NCI-H1930 (cell line): ENCODE results near the gene TPRG1L.

Experiments used
- DNase-seq, 2 experiments: peaks; one replicate each; lab custom pipeline; 2025; lab: John Stamatoyannopoulos, UW

TPRG1L gene

GRCh38 chr1:3594706-3595377 is 30.0 kb upstream of the TPRG1L start:
- DNase-seq, result no peak

GRCh38 chr1:3595949-3596348 is 28.9 kb upstream of the TPRG1L start:
- DNase-seq, result no peak

- DNase-seq, result no peak
Measured at GRCh38 chr1:3596663-3597598, 27.9 kb upstream of the TPRG1L start.

- DNase-seq, result no peak
Measured at GRCh38 chr1:3597599-3597964, 27.2 kb upstream of the TPRG1L start.

GRCh38 chr1:3598051-3598491 is 26.7 kb upstream of the TPRG1L start:
- DNase-seq, result no peak

GRCh38 chr1:3598522-3599285 is 26.1 kb upstream of the TPRG1L start:
- no peak for DNase-seq

- no peak for DNase-seq
Measured at GRCh38 chr1:3599286-3599811, 25.5 kb upstream of the TPRG1L start.

GRCh38 chr1:3599816-3600215 is 25.0 kb upstream of the TPRG1L start:
- no peak for DNase-seq

- no peak for DNase-seq
Measured at GRCh38 chr1:3600354-3600753, 24.5 kb upstream of the TPRG1L start.

- DNase-seq, result no peak
Measured at GRCh38 chr1:3601743-3602142, 23.1 kb upstream of the TPRG1L start.

- no peak for DNase-seq
Measured at GRCh38 chr1:3602375-3602774, 22.4 kb upstream of the TPRG1L start.

- no peak for DNase-seq
Measured at GRCh38 chr1:3603156-3603555, 21.7 kb upstream of the TPRG1L start.

GRCh38 chr1:3603571-3604467 is 21.0 kb upstream of the TPRG1L start:
- DNase-seq, result no peak

GRCh38 chr1:3604468-3604974 is 20.3 kb upstream of the TPRG1L start:
- no peak for DNase-seq

GRCh38 chr1:3604997-3605823 is 19.6 kb upstream of the TPRG1L start:
- DNase-seq, result no peak

GRCh38 chr1:3606779-3607702 is 17.8 kb upstream of the TPRG1L start:
- no peak for DNase-seq

- no peak for DNase-seq
Measured at GRCh38 chr1:3607703-3608065, 17.1 kb upstream of the TPRG1L start.

GRCh38 chr1:3608154-3608553 is 16.7 kb upstream of the TPRG1L start:
- no peak for DNase-seq
